NCI-H226 (cell line): ENCODE data around the gene ABHD8.

ENCODE experiments used
- DNase-seq: peaks from one replicate; pipeline ENCODE4 v3.0.0-alpha.2; 2015

ABHD8 gene

DNA sequence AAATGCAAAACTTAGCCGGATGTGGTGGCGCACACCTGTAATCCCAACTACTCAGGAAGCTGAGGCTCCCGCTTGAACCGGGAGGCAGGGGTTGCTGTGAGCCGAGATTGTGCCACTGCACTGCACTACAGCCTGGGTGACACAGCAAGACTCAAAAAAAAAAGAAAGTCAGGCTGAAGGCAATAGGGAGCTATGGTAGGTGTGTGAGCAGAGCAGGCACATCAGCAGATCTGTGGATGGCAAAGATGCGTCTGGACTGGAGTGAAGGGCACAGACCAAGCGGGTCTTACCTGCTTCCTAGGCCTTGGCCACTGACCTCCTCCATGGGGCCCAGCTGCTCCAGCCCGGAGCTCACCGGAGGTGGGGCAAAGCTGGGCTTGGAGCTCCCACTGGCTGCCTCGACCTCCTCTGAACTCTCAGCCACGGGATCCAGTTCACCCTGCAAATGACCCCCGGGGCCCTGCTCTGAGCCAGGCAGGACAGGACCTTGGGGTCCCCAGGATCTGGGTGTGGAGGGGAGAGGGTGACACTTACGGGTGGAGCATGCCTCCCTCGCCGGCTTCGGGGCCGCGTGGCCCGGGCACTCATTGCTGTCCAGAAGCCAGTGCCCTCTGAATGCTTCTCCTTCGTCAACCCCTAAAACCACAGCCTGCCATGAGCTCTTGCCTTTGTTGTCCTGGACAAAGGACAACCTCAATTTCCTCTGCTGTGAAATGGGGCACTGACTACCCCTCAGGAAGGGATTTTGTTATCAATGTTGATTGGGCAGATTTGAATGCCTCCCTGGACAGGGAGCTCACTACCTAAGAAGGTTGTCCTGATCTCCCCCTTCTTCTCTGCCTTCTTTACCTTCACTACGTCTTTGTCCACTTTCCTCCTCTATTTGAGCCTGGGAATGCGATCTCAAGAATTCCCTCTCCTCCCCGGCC, 39.2 kb downstream of the ABHD8 start:
- no peak for DNase-seq

DNA sequence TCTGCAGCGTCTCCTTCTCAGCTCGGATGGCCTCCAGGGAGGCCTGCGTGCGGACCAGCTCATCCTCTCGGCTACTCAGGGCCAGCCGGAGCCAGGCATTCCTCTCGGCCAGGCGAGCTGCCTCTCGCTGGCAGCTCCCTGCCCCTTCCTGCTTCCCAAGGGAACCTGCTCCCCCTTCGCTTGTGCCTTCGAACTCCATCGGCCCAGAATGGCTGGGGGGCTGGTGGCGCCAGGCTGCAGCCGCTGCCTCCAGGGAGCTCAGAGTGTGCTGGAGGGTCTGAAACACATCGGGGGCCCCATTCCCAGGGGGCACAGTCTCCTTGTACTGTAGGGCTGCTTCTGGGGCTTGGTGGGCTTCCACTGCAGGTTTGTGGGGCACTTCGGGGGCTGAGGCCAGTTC, 40.7 kb downstream of the ABHD8 start:
- no peak for DNase-seq

DNA sequence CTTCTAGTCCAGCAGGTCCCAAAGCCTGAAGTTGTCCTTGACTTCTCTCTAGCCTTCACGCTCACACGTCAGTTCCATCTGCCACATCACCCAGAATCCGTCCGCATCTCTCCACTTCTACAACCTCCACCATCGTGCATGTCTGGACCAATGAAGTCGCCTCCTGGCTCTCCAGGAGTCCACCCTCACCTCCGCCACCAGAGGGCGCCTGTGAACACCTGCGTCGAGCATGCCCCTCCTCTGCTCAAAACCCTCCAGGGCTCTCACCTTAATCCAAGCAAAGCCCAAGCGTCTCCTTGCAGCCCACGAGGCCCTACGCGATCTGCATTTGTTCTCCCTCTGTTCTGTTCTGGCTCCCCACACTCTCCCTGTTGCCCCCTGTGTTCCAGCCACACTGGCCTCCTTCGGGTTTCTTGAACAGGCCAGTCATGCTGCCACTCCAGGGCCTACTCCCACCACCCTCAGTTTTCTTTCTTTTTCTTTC, 42.3 kb downstream of the ABHD8 start:
- peak; percentile 75 for DNase-seq

- DNase-seq: no peak
These were observed 43.3 kb downstream of the ABHD8 start for GRCh38 chr19:17259934-17260333.

- no peak for DNase-seq
These were observed 44.0 kb downstream of the ABHD8 start for GRCh38 chr19:17259118-17259780.

GRCh38 chr19:17256130-17256529, 47.1 kb downstream of the ABHD8 start:
- DNase-seq: no peak

GRCh38 chr19:17255150-17255621, 48.0 kb downstream of the ABHD8 start:
- peak; percentile 56 for DNase-seq

DNA sequence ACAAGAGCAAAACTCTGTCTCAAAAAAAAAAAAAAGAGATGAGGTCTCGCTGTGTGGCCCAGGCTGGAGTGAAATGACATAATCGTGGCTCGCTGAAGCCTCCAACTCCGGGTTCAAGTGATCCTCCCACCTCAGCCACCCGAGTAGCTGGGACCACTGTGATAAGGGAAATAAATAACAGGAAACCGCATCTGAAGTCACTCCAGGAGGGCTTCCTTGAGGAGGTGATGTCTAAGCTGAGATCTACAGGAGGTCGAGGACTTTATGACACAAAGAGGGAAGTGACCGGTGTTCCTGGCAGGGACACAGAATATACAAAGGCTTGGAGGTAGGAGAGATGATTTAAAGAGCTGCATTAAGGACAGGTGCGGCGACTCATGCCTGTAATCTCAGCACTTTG, 48.6 kb downstream of the ABHD8 start:
- no peak for DNase-seq

- DNase-seq: no peak
These were observed 53.2 kb downstream of the ABHD8 start for GRCh38 chr19:17249887-17250548.

- no peak for DNase-seq
These were observed 55.0 kb downstream of the ABHD8 start for GRCh38 chr19:17248011-17248776.

GRCh38 chr19:17246681-17247425, 56.4 kb downstream of the ABHD8 start:
- DNase-seq: no peak

GRCh38 chr19:17245535-17245984, 57.7 kb downstream of the ABHD8 start, which contains the start of gene NR2F6:
TSS of gene NR2F6 (minus strand) at chr19:17245919. CDS start at chr19:17245220, 699 bp downstream.
- DNase-seq: no peak

DNA sequence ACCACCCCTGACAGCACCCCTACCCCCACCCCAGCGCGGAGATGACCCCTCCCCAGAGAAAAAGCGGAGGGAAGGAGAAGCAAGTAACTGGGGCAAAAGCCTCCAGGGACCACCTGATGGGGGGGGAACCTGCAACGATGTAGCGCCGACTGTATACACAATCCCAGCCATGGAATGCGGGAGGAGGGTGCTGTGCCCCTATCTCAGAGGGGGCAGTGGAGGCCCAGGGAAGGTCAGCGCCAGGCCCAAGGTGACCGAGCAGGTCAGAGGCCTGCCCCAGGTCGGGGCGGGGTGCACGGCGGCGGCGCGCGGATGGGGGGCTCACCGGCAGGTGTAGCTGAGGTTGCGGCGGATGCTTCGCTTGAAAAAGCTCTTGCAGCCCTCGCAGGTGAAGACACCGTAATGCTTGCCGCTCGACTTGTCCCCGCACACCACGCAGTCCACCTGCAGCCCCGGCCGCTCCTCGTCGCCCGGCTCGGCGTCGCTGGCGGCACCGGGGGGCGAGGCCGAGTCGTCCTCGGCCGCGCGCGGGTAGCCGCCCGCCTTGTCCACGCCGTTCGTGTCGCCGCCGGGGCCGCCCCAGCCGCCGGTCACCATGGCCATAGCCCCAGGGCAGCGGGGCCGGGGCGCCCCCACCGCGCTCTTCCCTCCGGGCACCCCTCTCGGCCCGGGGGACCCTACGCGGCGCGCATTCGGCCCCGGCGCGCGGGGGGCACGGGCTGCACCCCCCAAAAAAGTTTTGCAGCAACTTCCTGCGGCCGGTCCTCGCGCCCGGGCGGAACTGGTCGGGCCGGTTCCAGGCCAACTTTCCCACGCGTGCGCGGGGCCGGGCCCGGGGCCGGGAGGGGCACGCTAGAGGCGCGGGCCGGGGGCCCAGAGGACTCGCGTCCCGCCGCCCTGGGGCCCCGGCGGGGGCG, 58.3 kb downstream of the ABHD8 start:
- no peak for DNase-seq

- no peak for DNase-seq
These were observed 59.2 kb downstream of the ABHD8 start for GRCh38 chr19:17243830-17244617.

DNA sequence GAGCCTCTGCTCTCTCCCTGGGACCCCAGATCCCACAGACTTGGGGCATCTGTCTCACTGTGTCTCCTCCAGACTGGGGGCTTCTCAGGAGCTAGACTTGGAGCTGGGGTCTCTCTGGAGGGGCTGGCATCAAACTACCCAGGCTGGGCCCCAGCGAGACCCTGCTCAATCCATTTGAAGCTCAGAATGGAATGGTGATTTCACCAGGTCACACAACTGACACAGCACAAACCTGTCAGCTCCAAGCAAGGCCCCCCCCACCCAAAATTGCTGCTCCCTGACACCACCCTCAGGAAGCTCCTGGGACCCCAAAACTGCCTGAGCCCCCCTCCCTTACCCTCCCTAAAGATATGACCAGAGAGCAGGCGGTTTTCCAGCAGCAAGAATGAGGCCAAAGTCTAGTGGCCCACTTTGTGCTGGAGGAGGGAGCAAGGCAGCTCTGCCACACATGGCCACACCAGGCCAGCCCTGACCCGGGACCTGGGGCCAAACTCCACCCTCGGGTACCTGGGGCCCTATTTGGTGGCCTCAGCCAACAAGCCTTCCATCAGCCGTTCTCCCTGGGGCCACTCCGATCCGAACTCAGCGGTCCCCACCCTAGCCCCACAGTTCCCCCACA, 59.9 kb downstream of the ABHD8 start:
- DNase-seq: no peak

DNA sequence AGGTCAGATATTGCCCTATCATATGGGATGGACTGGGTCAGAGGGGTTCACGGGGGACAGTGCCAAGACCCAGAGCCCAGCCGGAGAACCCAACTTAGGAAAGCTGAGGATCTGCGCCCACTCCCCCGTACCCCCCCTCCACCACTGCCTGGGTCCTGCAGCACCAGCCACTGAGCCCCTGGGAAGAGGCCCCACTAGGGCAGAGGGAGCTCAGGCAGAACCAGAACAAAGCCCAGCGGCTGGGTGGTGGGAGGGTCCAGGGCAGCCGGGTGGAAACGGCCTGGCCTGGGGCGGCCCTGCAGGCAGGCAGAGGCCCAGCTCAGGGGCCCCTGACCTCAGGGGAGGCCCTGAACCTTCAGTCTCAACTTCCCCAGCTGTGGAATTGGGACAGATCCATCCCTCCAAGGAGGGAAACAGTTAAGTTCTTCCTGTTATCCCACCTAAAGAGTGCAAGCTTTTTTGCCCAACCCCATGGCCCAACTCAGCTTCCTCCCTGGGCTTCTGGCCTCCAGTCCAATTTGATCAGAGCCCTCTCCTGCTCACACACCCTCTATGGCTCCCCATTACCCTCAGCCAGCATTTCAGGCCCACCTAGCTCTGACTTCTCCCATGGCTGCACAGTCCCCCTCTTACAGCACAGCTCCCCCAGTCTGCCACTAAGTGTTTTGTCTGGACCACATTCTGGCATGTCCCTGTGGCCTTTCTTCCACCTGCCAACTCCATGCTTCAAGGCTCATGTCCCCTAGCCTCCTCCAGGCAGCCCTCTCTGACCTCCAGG, 60.6 kb downstream of the ABHD8 start:
- DNase-seq: no peak
